Astrocyte of the spinal cord (primary cell): ENCODE measurements around the gene RELT.

ENCODE experiments used
- DNase-seq: peaks from one replicate; pipeline ENCODE4 v3.0.0; 2011; ENCODE audit warnings: low read depth, low spot score
- H3K4me3 ChIP-seq: 2 replicates; pipeline ENCODE4 v1.5.1; 2011; ENCODE audit warnings: low read depth, mild to moderate bottlenecking, low read length, moderate library complexity
- in situ Hi-C: cut with HindIII; loops from 2 replicates; pipeline ENCODE4 v1.10.0; 2017; ENCODE audit warnings: low sequenced_read_pairs
- TF ChIP-seq, protein P1 (sequence below): IDR thresholded peaks from 2 replicates; pipeline ENCODE4 v1.5.1; 2012; ENCODE audit warnings: low read depth, mild to moderate bottlenecking, low read length, inconsistent platforms

The RELT gene

DNA sequence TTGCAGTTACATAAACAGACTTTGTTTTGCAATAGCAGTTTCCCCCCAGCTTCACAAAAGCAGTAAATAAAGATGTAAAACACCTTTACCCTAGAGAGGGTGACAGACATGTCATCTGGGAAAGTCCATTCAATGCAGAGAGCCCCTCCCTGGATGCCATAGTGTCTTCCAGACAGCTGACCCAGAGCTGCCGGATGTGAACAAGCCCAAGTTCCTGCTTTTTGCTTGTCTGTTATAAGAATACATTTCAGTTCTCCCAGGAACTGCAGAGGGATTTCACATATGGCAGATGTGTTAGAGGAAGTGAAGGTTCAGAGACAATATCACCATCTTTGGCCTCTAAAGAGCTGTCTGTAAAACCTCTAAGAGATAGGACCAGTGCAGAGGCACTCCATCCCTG, 48.9 kb downstream of the RELT start:
- H3K4me3 ChIP-seq = no peak overlapping the region
- in situ Hi-C loops = loop anchor here (10.0 kb wide), 1 partner anchor 170 kb away; the partner anchor contains the start of gene FAM168A
- DNase-seq = no peak
- TF ChIP-seq, protein P1, sequence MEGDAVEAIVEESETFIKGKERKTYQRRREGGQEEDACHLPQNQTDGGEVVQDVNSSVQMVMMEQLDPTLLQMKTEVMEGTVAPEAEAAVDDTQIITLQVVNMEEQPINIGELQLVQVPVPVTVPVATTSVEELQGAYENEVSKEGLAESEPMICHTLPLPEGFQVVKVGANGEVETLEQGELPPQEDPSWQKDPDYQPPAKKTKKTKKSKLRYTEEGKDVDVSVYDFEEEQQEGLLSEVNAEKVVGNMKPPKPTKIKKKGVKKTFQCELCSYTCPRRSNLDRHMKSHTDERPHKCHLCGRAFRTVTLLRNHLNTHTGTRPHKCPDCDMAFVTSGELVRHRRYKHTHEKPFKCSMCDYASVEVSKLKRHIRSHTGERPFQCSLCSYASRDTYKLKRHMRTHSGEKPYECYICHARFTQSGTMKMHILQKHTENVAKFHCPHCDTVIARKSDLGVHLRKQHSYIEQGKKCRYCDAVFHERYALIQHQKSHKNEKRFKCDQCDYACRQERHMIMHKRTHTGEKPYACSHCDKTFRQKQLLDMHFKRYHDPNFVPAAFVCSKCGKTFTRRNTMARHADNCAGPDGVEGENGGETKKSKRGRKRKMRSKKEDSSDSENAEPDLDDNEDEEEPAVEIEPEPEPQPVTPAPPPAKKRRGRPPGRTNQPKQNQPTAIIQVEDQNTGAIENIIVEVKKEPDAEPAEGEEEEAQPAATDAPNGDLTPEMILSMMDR = no peak

- DNase-seq = peak; percentile 19
- in situ Hi-C loops = loop anchor here (10.0 kb wide), 1 partner anchor 168 kb away; the partner anchor contains the start of gene FAM168A
- TF ChIP-seq, protein P1 = no peak
- no peak overlapping the region for H3K4me3 ChIP-seq
These were observed 50.1 kb downstream of the RELT start for GRCh38 chr11:73426219-73426850.

DNA sequence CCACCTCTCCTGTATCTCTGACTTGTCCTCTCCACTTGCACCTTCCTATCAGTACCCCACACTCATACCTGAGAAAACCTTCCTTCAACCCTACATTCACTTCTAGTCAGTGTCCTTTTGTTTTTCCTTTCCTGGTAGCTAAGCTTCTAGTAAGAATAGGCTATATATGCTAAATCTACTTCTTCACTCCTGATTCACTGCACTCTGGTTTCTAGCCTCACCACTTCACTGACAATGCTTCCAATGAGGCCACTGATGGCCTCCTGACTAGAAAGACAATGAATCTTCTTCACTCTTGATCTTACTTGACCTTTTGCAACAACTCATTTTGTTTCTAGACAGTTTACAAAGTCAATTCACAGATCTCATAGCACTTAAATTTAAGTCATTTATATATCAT, 52.0 kb downstream of the RELT start:
- TF ChIP-seq, protein P1 = no peak
- in situ Hi-C loops = loop anchor here (10.0 kb wide), 1 partner anchor 167 kb away; the partner anchor contains the start of gene FAM168A
- no peak overlapping the region for H3K4me3 ChIP-seq
- no peak for DNase-seq

DNA sequence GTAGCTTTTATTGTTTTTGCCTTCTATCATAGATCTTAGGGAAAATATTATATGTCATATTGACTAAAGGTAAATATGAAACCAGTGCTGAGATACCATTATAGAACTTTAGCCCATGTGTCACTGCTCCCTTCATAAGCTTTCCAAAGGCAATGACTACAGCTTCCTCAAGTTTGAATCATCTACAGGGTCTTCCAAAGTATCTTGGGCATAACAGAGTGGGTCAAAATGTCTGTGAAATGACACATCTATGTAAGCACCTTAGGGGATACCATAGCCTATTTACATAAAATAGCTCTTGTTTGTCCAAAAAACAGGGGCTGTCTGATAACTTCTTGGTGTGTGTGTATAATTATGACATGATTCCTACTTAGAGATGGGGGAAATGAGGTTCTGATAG, 52.5 kb downstream of the RELT start:
- DNase-seq = no peak
- in situ Hi-C loops = loop anchor here (10.0 kb wide), 1 partner anchor 166 kb away; the partner anchor contains the start of gene FAM168A
- TF ChIP-seq, protein P1 = no peak
- H3K4me3 ChIP-seq = no peak overlapping the region

DNA sequence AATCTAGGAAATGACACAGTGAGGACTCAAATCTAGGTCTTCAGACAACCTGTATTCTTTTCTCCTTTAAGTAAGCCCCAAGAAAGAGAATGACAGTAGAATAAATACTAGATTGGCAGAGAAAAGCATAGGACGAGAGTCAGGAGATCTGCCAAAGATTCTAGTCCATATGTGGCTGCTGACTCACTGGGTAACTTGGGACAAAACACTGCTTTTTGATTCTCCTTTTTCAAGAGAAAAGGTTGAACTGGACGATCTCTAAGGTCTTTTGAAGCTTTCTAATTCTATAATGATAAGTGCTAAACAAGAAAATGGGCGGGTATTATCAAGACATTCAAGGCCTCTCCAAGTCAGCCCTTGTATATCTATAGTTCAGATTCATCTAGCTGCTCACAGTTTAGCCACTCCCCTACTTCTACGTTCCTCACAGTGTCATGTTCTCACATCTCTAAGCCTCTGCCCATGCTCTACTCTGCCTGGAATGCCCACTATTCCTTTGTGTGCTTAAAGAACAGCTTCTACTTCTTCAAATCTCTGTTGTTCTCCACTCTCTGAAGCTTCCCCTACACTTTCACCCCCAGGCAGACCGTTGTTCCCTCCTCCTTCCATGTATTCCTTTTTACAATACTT, 53.0 kb downstream of the RELT start:
- in situ Hi-C loops = loop anchor here (10.0 kb wide), 1 partner anchor 166 kb away; the partner anchor contains the start of gene FAM168A
- H3K4me3 ChIP-seq = no peak overlapping the region
- TF ChIP-seq, protein P1 = no peak
- DNase-seq = peak; percentile 76

DNA sequence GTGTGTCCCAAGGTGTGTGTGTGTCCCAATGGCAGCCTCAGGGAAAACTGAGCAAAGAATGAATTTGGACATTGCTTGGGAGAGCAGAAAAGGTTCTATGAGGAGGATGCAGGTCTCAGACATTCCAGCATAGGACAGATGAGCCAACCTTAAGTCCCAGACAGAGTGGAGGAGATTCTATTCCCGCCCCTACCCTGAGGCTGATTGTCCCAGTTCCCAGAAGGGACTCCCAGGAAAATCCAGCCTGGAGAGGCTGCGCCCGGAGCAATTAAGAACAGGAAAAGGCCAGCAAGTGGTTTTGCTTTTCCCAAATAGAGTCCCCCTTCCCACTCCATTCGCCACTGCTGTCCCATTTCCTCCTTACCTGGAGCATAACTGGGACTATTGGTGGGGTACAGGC, 54.1 kb downstream of the RELT start:
- DNase-seq = no peak
- TF ChIP-seq, protein P1 = no peak
- in situ Hi-C loops = no loop called here
- H3K4me3 ChIP-seq = no peak overlapping the region
